ENCODE measurements around the gene ZNF462.

The ZNF462 gene

DNA sequence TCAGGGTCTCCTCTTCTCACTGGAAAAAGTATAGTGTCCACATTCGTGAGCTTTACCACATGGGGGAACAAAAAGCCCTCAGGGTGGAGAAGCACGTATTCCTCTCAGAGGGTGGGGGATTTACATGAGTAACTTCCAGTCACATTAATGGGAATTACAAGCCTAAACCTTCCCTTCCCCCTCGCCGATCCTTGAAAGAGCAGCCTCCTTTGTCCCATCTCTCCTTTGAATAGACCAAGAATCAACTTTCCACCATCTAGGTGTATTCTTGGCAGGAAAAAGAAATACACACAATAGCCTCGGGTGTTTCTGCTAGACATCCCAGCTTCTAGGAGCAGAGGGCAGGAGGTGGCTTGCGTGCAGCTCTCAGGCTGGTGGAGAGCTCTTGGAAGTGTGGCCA is 144.4 kb downstream of the ZNF462 start:
- no peak for TF ChIP-seq CREB1 (IDR thresholded peaks at IDR 0.05; ENCODE audit: low read depth)
- TF ChIP-seq ZBTB7A (IDR thresholded peaks at IDR 0.05; ENCODE audit: low read depth) = no peak
- no peak for TF ChIP-seq EGR1 (IDR thresholded peaks at IDR 0.05)
- no peak for TF ChIP-seq TAF1 (IDR thresholded peaks at IDR 0.05; ENCODE audit: low read depth)
- TF ChIP-seq TCF12 (IDR thresholded peaks at IDR 0.05; ENCODE audit: low read depth) = no peak
- TF ChIP-seq REST (IDR thresholded peaks at IDR 0.05; ENCODE audit: low read depth) = no peak
- no peak for TF ChIP-seq CEBPB (IDR thresholded peaks at IDR 0.05)
- TF ChIP-seq NFIC (IDR thresholded peaks at IDR 0.05) = no peak

- TF ChIP-seq, protein P1, sequence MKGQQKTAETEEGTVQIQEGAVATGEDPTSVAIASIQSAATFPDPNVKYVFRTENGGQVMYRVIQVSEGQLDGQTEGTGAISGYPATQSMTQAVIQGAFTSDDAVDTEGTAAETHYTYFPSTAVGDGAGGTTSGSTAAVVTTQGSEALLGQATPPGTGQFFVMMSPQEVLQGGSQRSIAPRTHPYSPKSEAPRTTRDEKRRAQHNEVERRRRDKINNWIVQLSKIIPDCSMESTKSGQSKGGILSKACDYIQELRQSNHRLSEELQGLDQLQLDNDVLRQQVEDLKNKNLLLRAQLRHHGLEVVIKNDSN (IDR thresholded peaks at IDR 0.05) = no peak
- no peak for TF ChIP-seq NFIC (IDR thresholded peaks at IDR 0.05)
Observed at GRCh38 chr9:107008011-107008410, 145.0 kb downstream of the ZNF462 start.

GRCh38 chr9:107008447-107008846 is 145.5 kb downstream of the ZNF462 start:
- TF ChIP-seq RAD21 (IDR thresholded peaks at IDR 0.05; ENCODE audit: low read depth) (no peak), EP300 (IDR thresholded peaks at IDR 0.05; ENCODE audit: borderline replicate concordance) (no peak), EGR1 (IDR thresholded peaks at IDR 0.05) (no peak), YY1 (IDR thresholded peaks at IDR 0.05; ENCODE audit: low read depth) (no peak), CEBPB (IDR thresholded peaks at IDR 0.05) (no peak), CREB1 (IDR thresholded peaks at IDR 0.05; ENCODE audit: low read depth) (no peak), NFIC (IDR thresholded peaks at IDR 0.05) (no peak), REST (IDR thresholded peaks at IDR 0.05; ENCODE audit: low read depth) (no peak), TCF12 (IDR thresholded peaks at IDR 0.05; ENCODE audit: low read depth) (no peak), ZBTB7A (IDR thresholded peaks at IDR 0.05; ENCODE audit: low read depth) (no peak)
- TF ChIP-seq, protein P1 (IDR thresholded peaks at IDR 0.05) = no peak

DNA sequence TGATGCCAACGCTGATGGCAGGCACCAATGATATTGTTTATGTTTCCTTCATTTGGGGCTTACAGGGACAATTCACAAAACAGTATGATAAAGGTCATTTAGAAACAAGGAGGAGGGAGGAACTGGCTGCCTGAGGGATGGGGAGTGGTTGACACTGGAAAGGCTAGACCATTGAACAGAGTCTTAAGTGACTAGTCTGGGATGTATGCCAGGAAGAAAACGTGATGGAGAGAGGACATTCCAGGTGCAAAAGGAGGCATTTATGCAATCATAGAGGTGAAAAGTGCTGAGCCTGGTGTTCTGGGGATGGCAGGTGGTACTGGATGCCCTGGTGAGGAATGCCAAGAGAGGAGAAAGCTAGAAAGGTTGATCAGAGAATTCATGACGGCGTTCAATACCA is 153.4 kb downstream of the ZNF462 start:
- TF ChIP-seq FOXM1 (IDR thresholded peaks at IDR 0.05; ENCODE audit: borderline replicate concordance, low read depth) (no peak), TAF1 (IDR thresholded peaks at IDR 0.05; ENCODE audit: low read depth) (no peak), TEAD4 (IDR thresholded peaks at IDR 0.05) (no peak), NFIC (IDR thresholded peaks at IDR 0.05) (no peak)
- TF ChIP-seq, protein P1 (IDR thresholded peaks at IDR 0.05) = no peak

DNA sequence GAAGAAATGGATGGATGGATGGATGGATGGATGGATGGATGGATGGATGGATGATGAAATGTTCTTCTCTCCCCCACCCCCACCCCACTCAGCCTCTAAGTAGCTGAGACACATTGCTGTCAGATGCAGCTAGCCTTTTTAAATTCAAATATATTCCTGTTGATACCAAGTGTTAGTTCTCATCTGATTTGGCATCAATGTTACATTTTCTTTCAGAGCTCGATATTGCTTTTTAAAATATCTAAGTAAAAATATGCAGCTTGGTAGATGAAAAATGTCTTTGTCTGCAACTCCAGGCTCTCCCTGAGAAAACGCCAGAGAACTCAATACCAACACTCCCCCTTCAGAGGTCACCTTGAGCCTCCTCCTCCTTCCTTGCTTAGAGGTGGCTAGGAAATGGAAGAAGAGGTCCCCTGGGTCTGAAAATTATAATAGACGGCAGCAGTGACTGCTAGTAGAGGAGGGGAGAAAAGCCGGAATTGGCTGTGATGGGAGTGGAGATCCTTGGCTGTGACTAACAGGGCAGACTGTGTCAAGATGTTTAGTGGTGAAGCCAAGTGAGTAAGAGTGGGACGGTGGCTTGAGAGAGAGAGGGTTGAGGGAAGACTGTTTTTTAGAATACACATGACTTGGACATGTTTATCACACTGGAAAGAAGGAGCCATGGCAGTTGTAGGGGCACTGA is 156.0 kb downstream of the ZNF462 start:
- TF ChIP-seq NFIC (IDR thresholded peaks at IDR 0.05) (no peak), TAF1 (IDR thresholded peaks at IDR 0.05; ENCODE audit: low read depth) (no peak), RAD21 (IDR thresholded peaks at IDR 0.05; ENCODE audit: low read depth) (no peak), CEBPB (IDR thresholded peaks at IDR 0.05) (no peak), YY1 (IDR thresholded peaks at IDR 0.05; ENCODE audit: low read depth) (no peak), EGR1 (IDR thresholded peaks at IDR 0.05) (no peak), REST (IDR thresholded peaks at IDR 0.05; ENCODE audit: low read depth) (no peak), TCF12 (IDR thresholded peaks at IDR 0.05; ENCODE audit: low read depth) (no peak), FOXM1 (IDR thresholded peaks at IDR 0.05; ENCODE audit: borderline replicate concordance, low read depth) (no peak), ZBTB7A (IDR thresholded peaks at IDR 0.05; ENCODE audit: low read depth) (no peak), CREB1 (IDR thresholded peaks at IDR 0.05; ENCODE audit: low read depth) (no peak), TEAD4 (IDR thresholded peaks at IDR 0.05) (no peak), EP300 (IDR thresholded peaks at IDR 0.05; ENCODE audit: borderline replicate concordance) (no peak)
- TF ChIP-seq, protein P1 (IDR thresholded peaks at IDR 0.05) = no peak
- TF ChIP-seq, protein P2, sequence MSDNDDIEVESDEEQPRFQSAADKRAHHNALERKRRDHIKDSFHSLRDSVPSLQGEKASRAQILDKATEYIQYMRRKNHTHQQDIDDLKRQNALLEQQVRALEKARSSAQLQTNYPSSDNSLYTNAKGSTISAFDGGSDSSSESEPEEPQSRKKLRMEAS (IDR thresholded peaks at IDR 0.05) = no peak

Measured in Ishikawa (cell line).